ENCODE results near the gene SKAP2.
A peak's percentile ranks its signal among the peaks of the same experiment; 100 is the strongest.

GRCh38 chr7:26657206-26657641 lies 207.2 kb downstream of the SKAP2 start:
- TF ChIP-seq CTCF (IDR thresholded peaks at IDR 0.05; ENCODE audit: poor library complexity, severe bottlenecking), result peak; percentile 74
- peak; percentile 50 for TF ChIP-seq EP300 (conservative IDR thresholded peaks at IDR 0.05; ENCODE audit: poor library complexity, severe bottlenecking)
- TF ChIP-seq REST (IDR thresholded peaks at IDR 0.05; ENCODE audit: borderline replicate concordance), result peak; percentile 59
- TF ChIP-seq POLR2AphosphoS5 (IDR thresholded peaks at IDR 0.05), result no peak
- no peak for TF ChIP-seq EZH2 (IDR thresholded peaks at IDR 0.05; ENCODE audit: borderline replicate concordance, insufficient read depth, low read length, poor library complexity, severe bottlenecking)
